GM12878 (cell line): ENCODE measurements around the gene PCDHGB5. TPM values are rescaled to one million over a fixed set of nuclear protein-coding genes. Genes with fewer than 3 reads are reported as not detected.
"Not testable (repeated sequence)": the region's sequence is repeated elsewhere in the genome, so short reads cannot be mapped to it uniquely, and the experiment has no call there.

Experiments
- ATAC-seq: fragments of 200-7000 bp; cut with Tn5 transposase; 3 replicates; pipeline ENCODE4 v1.9.1; 2020; ENCODE audit warnings: mild to moderate bottlenecking, moderate library complexity
- BruUV-seq: library from RNA; stranded (reverse); fragments of 400-500 nt; replicated peaks from 2 replicates; lab custom pipeline; 2021; lab: Mats Ljungman, UMichigan
- CTCF ChIA-PET: fragments of 300-600 bp; sonication (Branson Sonifier 250); formaldehyde crosslinking; extraction: SDS; loops from one replicate; lab custom pipeline; 2021; ENCODE audit warnings: inconsistent platforms; lab: Yijun Ruan, JAX
- POLR2A ChIA-PET: fragments of 350-600 bp; formaldehyde crosslinking; extraction: SDS; loops from one replicate; lab custom pipeline; 2021; ENCODE audit warnings: inconsistent platforms; lab: Charles Lee
- RAD21 ChIA-PET: fragments of 300-600 bp; sonication (Branson Sonifier 250); formaldehyde crosslinking; loops from one replicate; lab custom pipeline; 2023; ENCODE audit warnings: antibody characterized with exemption; ENCODE audit not compliant: unreplicated experiment; lab: Charles Lee
- SMC1A ChIA-PET: fragments of 300-600 bp; sonication (Branson Sonifier 250); formaldehyde crosslinking; loops from one replicate; lab custom pipeline; 2023; ENCODE audit not compliant: unreplicated experiment, uncharacterized antibody; lab: Charles Lee
- DNase-seq: peaks from one replicate; pipeline ENCODE4 v3.0.0-alpha.2; 2011; ENCODE audit warnings: low read depth, low spot score
- FAIRE-seq: peaks from 3 replicates; lab custom pipeline; 2011; peaks lifted over from hg19 to GRCh38; lab: Jason Lieb, UNC
- H2AFZ ChIP-seq: 2 replicates; pipeline ENCODE4 v1.6.0; 2011; ENCODE audit warnings: low read depth, low read length, control low read depth; ENCODE audit not compliant: control insufficient read depth
- H3K27ac ChIP-seq: 2 replicates; pipeline ENCODE4 v1.5.1; 2011; ENCODE audit warnings: control low read depth; ENCODE audit not compliant: control insufficient read depth, insufficient read depth
- H3K27me3 ChIP-seq, 2 experiments: replicated peaks in 1 of 2; 2 replicates each; pipeline versions ENCODE4 v1.6.0 to v1.6.1; 2011; ENCODE audit warnings: low read length in 1 of 2; ENCODE audit not compliant: control insufficient read depth in 2 of 2, insufficient read depth in 2 of 2
- H3K36me3 ChIP-seq, 2 experiments: 2 replicates each; pipeline ENCODE4 v1.5.1; 2011; ENCODE audit warnings: low read length in 1 of 2; ENCODE audit not compliant: control insufficient read depth in 2 of 2, insufficient read depth in 2 of 2
- H3K4me1 ChIP-seq: 2 replicates; pipeline ENCODE4 v1.6.1; 2011; ENCODE audit warnings: mild to moderate bottlenecking, low read length, moderate library complexity, mixed read lengths; ENCODE audit not compliant: control insufficient read depth, insufficient read depth
- H3K4me2 ChIP-seq: 2 replicates; pipeline ENCODE4 v1.6.0; 2011; ENCODE audit warnings: control low read depth; ENCODE audit not compliant: control insufficient read depth, insufficient read depth
- H3K4me3 ChIP-seq: fragments of 200-600 bp; sonication (generic); 2 replicates; pipeline ENCODE4 v1.5.1; 2016
- H3K79me2 ChIP-seq: 2 replicates; pipeline ENCODE4 v1.6.0; 2011; ENCODE audit warnings: low read length; ENCODE audit not compliant: control insufficient read depth, insufficient read depth
- H3K9ac ChIP-seq: 2 replicates; pipeline ENCODE4 v1.8.0; 2011; ENCODE audit warnings: low read length, control low read depth, mixed read lengths; ENCODE audit not compliant: control insufficient read depth, insufficient read depth
- H3K9me3 ChIP-seq: replicated peaks from 3 replicates; pipeline ENCODE4 v1.5.1; 2011; ENCODE audit warnings: mild to moderate bottlenecking, low read length; ENCODE audit not compliant: control insufficient read depth, insufficient read depth
- H4K20me1 ChIP-seq: 2 replicates; pipeline ENCODE4 v1.6.0; 2011; ENCODE audit not compliant: control insufficient read depth, insufficient read depth
- WGBS: methylation state at CpG from one replicate; pipeline ENCODE4 v1.1.6; 2016; ENCODE audit warnings: low lambda C conversion rate; ENCODE audit not compliant: insufficient replicate concordance, insufficient coverage; ENCODE audit errors: missing lambda C conversion rate; 5-methylcytosine and 5-hydroxymethylcytosine counted together
- in situ Hi-C: fragments of 300-500 bp; cut with MboI; formaldehyde crosslinking; loops from 9 replicates; pipeline ENCODE4 v1.14.3; 2018; ENCODE audit warnings: mixed read lengths
- intact Hi-C: fragments of 100-400 bp; cut with micrococcal nuclease; formaldehyde crosslinking; loops from one replicate; pipeline ENCODE4 v1.14.2; 2022; ENCODE audit not compliant: unreplicated experiment
- polyA plus RNA-seq, 11 experiments: library from polyadenylated mRNA; depleted of rRNA in 4 of 11; unstranded in 6 of 11; stranded (reverse) in 5 of 11; fragments of >200 nt; fragmentation: Nextera tagmentation in 4 of 11; fragmentation: Illumina TruSeq in 1 of 11; extraction: Ambion mirVana in 4 of 11; extraction: Trizol in 1 of 11; gene quantifications; 1 replicate in 1 of 11; 2 replicates in 10 of 11; pipeline versions ENCODE4 v1.2.1 to v1.2.3, GENCODE V29; 2011 to 2016; ENCODE audit warnings: inconsistent platforms in 2 of 11, missing spikeins in 2 of 11, low read depth in 1 of 11
- total RNA-seq, 4 experiments: library from RNA; depleted of rRNA in 3 of 4; stranded (reverse); fragments of >200 nt in 3 of 4; fragmentation: Illumina TruSeq in 1 of 4; extraction: Trizol in 1 of 4; gene quantifications; 2 replicates each; pipeline versions ENCODE4 v1.2.1 to v1.2.3, GENCODE V29; 2013 to 2021

The PCDHGB5 gene
- total and polyA plus RNA-seq, 10 of the 15 experiments (the other 5 are each of a cell fraction or from before 2014, with no cell fraction given) = 0.02 to 2.3 (median 1.3) TPM; not detected in 1

DNA sequence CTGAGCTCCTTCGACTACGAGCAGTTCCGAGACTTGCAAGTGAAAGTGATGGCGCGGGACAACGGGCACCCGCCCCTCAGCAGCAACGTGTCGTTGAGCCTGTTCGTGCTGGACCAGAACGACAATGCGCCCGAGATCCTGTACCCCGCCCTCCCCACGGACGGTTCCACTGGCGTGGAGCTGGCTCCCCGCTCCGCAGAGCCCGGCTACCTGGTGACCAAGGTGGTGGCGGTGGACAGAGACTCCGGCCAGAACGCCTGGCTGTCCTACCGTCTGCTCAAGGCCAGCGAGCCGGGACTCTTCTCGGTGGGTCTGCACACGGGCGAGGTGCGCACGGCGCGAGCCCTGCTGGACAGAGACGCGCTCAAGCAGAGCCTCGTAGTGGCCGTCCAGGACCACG is 34.6 kb downstream of the PCDHGB5 start:
- 99% methylated on average over 16 of the region's 38 CpGs for WGBS
- peaks cover 16% of the 10 kb centered on the region; the same call in 2 of the 3 replicates for H3K9me3 ChIP-seq
- intact Hi-C loops, ATAC-seq, H3K27ac ChIP-seq, FAIRE-seq, H3K9ac ChIP-seq, H3K4me2 ChIP-seq, BruUV-seq, H2AFZ ChIP-seq, H3K4me3 ChIP-seq, POLR2A ChIA-PET, H3K27me3 ChIP-seq, H3K4me1 ChIP-seq, in situ Hi-C loops, H3K36me3 ChIP-seq, H4K20me1 ChIP-seq, DNase-seq, H3K79me2 ChIP-seq, RAD21 ChIA-PET: not testable (repeated sequence)
- ChIA-PET CTCF (interaction anchor here (2.6 to 2.9 kb wide), 2 partner anchors 11 to 131 kb away, joined by 36 to 46 read pairs; partner anchors contain the start of gene PCDHGA11), SMC1A (interaction anchor here (0.6 kb wide), 1 partner anchor 92 kb away, joined by 3 read pairs; no protein-coding TSS in a partner anchor)

DNA sequence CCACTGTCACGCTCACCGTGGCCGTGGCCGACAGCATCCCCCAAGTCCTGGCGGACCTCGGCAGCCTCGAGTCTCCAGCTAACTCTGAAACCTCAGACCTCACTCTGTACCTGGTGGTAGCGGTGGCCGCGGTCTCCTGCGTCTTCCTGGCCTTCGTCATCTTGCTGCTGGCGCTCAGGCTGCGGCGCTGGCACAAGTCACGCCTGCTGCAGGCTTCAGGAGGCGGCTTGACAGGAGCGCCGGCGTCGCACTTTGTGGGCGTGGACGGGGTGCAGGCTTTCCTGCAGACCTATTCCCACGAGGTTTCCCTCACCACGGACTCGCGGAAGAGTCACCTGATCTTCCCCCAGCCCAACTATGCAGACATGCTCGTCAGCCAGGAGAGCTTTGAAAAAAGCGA is 35.0 kb downstream of the PCDHGB5 start:
- in situ Hi-C loops, DNase-seq, intact Hi-C loops, RAD21 ChIA-PET, POLR2A ChIA-PET, H3K36me3 ChIP-seq, H3K27ac ChIP-seq, H4K20me1 ChIP-seq, H3K9ac ChIP-seq, BruUV-seq, FAIRE-seq, SMC1A ChIA-PET, H3K79me2 ChIP-seq, ATAC-seq, H2AFZ ChIP-seq, H3K4me1 ChIP-seq, H3K4me2 ChIP-seq, CTCF ChIA-PET, H3K27me3 ChIP-seq, H3K4me3 ChIP-seq: not testable (repeated sequence)
- H3K9me3 ChIP-seq = peaks cover 13% of the 10 kb centered on the region; the same call in 2 of the 3 replicates
- 80% methylated on average over 22 of the region's 29 CpGs for WGBS
